DMS53 treated with DMSO at 0.1 percent for 48 hours (cell line): ENCODE results near the gene PUSL1.

Experiments used
- DNase-seq: peaks from one replicate; lab custom pipeline; 2025; ENCODE audit not compliant: unreplicated experiment; lab: John Stamatoyannopoulos, UW

PUSL1 gene

DNA sequence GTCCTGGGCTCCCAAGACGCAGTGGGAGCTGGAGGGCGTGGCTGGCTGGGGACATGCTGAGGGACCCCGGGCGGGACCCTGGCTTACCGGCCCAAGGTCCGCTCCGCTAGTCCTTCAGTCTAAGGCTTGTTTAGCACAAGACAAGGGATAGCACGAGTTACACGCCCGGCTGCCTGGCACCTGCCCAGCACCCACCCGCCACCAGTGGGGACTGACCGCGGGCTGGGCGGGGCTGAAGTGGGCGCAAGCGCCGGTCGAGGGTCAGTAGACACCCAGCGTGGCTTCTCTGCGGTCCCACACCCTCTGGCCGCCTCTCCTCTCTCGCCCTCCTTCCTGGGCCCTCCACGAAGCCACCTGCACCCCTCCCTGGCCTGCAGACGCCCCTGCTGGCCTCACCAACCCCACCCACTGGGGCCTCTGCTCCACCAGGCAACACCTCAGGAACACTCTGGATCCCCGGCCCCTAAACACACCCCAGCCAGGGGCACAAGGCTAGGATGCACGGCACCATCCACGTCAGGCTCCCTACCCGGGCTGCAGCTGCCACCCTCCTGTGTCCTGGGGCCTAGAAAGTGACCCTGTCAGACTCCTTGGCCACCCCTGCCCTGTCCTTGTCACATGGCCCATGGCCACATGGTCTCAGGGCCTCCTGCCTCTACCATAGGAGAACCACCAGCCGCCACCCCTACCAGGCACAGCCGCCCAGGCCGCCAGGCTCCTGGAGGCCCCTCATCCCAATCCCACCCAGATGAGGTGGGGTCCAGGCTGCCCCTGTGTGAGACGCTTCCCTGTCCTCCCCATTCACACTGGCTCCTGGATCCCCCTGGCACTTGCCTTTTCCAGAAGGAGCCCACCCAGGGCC lies 28.8 kb downstream of the PUSL1 start:
- no peak for DNase-seq

DNA sequence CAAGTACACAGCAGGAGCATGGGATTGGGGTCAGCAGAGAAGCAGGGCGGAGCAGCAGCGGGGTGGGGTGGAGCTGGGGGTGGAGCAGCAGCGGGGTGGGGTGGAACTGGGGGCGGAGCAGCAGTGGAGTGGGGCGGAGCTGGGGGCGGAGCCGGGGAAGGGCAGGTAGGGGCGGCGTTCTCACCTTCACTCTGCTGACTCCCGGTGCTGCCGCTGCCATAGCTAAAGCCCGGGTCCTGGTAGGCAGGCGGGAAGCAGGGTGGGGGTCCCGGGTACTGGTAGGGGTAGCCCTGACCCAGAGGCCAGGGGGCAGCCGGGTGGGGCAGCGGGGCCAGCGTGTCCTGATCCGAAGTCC lies 29.4 kb downstream of the PUSL1 start:
- no peak for DNase-seq

GRCh38 chr1:1338278-1338677 lies 29.9 kb downstream of the PUSL1 start:
- DNase-seq: no peak

DNA sequence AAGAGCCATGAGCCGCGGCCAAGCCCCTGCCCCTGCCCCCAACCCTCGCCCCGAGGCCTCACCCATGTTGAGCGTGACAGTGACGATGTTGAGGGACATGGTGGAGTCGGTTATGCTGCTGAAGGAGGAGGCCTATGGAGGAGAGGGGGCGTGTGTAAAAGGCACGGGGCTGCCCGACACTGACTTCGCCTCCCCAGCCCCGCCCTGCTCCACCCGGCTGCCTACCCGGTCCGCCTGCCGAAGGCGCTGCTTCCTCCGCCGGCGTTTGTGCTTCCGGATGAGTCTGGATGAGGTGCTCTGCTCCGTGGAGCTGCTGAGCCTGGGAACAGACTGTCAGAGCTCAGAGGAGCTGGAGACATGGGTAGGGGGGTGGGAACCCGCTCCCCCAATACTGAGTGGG lies 31.8 kb downstream of the PUSL1 start:
- no peak for DNase-seq

DNA sequence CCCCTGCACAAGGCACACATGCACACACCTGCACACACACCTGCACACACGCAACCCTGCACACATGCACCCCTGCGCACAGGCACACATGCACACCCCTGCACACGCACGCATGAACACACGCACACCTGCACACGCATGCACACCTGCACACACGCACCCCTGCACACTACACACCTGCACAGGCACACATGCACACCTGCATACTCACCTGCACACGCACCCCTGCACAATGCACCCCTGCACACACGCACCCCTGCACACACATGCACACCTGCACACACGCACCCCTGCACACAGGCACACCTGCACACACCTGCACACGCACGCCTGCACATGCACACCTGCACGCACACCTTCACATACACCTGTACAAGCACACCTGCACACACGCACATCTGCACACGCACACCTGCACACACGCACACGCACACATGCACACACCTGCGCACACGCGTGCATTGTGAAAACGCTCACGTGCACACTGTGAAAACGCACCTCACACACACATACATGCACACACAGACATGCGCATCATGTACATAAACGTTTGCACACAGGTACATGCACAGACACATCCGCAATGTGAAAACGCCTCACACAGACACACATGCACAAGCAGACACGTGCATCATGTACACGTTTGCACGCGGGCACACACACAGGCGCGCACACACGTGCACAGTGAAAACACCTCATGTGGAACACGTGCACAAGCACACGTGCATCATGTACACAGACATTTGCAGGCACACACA lies 32.6 kb downstream of the PUSL1 start:
- DNase-seq: no peak

GRCh38 chr1:1341549-1342021 lies 33.2 kb downstream of the PUSL1 start:
- no peak for DNase-seq

DNA sequence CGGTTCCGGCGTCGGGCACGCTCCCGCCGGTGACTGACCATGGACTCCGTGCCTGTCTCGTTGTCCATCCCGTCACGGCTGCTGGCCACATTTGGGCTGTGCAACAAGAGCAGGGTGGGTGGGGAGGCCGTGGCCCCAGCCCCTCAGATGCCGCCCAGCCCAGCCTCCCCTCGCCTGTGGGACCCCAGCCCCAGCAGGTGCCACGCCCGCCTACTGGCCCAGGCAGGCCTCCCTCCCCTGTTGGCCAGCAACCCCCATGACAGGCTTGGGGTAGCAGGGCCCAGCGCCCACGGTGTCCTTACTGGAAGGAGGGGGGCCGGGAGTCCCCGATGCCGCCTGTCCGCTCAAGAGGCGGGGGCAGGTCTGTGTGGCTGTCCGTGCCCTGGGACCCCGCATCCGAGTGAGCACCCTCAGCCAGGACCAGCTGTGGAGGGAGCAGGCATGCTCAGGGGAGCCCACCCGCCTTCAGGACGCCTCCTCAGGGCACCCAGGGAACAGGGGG lies 33.7 kb downstream of the PUSL1 start:
- no peak for DNase-seq

DNA sequence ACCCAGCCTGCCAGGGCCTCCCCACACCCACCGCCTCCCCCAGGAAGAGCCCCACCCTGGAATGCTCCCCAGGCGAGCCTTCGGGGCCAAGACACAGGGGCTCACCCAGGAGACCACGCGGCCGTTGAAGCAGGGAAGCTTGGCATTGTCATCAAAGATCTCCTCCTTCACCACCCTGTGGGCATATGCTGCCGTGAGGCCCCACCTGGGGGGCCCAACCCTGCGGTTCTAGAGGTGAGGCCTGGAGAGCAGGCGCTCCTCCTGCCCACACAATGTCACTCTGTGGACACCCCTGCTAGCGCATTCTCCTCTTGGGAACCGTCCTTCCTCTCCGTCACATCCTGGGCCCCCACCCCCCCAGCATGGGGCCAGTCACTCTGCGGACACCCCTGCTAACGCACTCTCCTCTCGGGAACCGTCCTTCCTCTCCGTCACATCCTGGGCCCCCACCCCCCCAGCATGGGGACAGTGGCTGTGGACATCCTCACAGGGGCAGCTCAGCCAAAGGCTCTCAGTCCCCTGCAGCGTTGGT lies 34.3 kb downstream of the PUSL1 start:
- DNase-seq: no peak

- no peak for DNase-seq
Observed at GRCh38 chr1:1343811-1344421, 35.5 kb downstream of the PUSL1 start.

- no peak for DNase-seq
Observed at GRCh38 chr1:1344655-1345361, 36.4 kb downstream of the PUSL1 start.

DNA sequence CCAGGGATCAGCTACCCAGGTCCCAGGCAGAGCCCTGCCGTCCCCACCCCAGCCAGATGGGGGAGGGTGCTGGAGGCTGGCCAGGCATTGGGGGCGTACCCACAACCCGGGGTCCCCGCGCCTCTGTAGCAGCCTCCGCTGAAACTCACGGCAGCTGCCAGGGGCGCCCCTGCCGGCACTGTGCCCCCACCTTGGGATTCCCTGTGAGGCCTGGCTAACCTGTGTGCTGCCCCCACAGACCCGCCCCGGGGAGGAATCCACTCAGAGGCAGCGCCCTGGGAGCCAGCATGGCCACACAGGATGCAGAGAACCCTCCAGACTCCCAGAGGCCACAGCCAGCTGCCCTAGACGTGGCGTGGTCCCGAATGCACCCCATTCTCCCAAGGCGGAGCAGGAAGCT lies 37.0 kb downstream of the PUSL1 start:
- no peak for DNase-seq

DNA sequence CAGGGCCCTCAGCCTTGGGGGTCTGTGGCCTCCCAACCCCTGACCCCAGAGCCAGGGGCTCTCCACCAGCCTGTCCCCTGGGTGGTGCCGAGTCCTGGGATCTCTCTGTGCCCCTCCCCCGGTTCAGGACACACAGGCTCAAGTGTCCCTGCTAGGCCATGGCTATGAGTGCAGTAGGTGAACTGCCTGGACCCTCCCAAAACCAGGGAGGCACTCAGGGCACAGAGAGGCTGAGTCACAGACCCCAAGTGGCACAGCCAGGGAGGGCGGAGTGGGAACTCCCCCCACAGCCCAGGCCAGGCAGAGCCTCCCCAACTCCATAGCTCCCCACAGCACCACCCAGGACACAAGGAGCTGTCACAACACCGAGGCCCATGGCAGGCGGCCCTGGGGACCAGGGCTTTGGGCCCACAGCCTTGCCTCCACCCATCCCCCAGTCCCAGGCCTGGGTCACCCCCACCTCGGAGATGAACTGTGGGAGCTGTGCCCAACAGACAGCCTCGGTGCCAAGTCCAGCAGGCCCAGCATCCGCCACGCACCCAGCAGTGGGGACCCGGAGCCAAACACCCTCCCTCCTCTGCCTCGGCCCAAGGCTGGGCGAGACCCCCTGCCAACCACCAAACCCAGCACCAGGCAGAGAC lies 37.6 kb downstream of the PUSL1 start:
- DNase-seq: no peak

- no peak for DNase-seq
Observed at GRCh38 chr1:1346501-1346890, 38.1 kb downstream of the PUSL1 start.

GRCh38 chr1:1347026-1347595 lies 38.7 kb downstream of the PUSL1 start:
- no peak for DNase-seq

DNA sequence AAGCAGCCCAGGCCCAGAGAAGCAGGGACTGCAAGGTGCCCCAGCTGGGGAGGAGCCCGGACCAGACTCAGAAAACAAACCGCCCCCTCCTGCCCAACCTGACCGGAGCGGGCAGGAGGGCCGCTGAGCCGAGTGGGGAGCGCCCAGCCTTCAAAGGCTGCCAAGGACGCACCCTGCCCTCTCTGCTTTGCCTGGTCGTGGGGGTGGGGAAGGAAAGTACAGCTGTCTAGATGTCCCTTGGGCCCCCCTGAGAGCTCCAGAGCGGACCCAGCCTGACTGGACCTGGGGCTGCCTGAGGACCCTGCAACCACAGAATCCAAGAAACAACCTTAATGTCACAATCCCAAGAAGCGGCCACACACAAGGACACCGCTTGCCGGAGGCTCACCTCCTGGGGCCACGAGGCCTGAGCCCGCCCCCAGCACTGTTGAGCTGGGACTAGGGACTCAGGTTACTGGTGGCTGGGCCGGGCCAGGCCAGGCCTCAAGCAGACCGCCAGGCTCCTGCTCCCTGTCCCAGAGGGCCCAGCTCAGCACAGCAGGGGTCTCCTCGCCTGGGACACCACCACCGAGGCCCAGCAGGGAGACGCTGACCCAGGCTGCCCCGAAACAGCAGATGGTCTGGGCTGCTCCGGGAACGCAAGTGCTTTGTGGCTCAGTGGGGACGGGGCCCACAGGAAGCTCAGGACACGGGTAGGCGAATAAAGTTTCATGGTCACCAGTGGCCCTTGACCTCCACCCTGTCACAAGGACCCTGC lies 39.4 kb downstream of the PUSL1 start:
- DNase-seq: no peak

DNA sequence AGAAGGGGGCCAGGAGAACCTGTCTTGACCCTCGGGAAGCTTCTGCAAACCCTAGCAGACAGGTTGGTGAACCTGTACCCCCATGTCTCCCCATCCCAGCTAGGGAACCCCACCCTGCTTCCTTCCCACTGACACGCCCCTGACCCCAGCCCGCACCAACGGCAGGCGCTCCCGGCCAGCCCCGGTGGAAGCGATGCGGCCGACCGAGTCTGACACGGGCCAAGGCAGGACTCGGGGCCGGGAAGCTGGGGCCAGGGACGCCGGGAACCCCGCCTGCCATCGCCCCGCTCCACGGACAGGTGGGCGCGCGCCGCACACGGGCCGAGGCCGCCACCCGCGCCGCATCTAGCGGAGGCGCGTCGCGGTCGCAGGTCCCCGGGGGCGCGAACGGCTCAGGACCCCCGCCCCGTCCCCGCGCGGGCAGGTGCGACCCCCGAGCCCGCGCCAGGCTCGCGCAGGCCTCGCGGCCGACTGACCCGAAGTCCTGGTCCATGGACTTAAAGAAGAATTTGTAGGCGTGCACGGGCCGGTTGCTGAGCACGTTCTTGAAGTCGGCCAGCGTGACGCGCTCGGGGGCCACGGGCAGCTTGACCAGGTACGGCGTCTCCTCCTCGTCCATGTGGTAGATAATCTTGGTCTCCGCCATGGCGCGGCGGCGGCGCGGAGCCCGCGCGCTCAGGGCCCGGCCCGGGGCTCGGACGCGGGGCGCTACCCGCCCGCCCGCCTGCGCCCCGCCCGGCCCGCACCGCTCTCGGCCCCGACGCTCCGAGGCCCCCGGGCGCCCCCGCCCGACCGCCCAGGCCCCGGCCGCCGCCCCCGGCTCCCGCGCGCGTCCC lies 40.2 kb downstream of the PUSL1 start:
- DNase-seq: no peak

DNA sequence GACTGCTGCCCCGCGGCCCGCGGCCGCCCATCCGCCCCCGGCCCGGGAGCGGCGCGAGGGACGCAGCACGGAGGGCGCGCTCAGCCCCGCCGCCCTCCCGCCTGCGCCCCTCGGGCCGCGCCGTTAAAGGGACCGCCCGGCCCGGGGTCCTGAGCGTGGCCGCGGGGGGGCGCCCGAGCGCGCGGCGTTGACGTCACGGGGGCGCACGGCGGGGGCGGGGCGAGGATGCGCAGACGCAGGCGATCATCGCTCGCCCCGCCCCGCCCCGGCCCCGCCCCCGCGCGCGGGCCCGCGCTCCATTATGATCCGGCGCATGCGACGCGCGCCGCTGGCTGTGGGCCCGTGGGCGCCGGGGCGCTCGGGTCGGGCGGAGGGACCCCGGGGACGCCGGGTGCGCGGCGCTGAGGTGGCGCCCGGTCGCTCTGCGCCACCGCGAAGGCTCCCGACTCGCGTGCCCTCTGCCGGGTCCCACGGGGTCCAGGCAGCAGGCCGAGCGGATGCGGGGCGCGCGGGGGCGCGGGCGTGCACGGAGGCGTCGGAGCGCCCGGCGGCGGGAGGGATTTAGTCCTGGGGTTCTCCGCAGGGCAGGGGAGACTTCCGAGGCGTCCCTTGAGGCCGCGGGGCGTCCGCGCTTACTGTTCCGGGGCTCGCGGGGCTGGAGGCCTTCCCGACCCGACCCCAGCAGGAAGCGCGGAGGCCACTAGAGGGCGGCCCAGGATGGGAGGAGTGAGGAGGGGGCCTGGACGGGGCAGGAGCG lies 41.0 kb downstream of the PUSL1 start, which contains the start of gene DVL1:
Gene DVL1 (minus strand): TSS at position 163 of the 757 bp plus-strand sequence. CDS start 353 bp downstream, outside the sequence.
- no peak for DNase-seq
